Measurements from ENCODE around the gene STAM. TPM values are rescaled to one million over a fixed set of nuclear protein-coding genes. Genes with fewer than 3 reads are reported as not detected.
A peak's percentile ranks its signal among the peaks of the same experiment; 100 is the strongest.

The STAM gene
- 8.9 TPM for polyA plus RNA-seq (2012; ENCODE audit: insufficient read length, low read depth)

DNA sequence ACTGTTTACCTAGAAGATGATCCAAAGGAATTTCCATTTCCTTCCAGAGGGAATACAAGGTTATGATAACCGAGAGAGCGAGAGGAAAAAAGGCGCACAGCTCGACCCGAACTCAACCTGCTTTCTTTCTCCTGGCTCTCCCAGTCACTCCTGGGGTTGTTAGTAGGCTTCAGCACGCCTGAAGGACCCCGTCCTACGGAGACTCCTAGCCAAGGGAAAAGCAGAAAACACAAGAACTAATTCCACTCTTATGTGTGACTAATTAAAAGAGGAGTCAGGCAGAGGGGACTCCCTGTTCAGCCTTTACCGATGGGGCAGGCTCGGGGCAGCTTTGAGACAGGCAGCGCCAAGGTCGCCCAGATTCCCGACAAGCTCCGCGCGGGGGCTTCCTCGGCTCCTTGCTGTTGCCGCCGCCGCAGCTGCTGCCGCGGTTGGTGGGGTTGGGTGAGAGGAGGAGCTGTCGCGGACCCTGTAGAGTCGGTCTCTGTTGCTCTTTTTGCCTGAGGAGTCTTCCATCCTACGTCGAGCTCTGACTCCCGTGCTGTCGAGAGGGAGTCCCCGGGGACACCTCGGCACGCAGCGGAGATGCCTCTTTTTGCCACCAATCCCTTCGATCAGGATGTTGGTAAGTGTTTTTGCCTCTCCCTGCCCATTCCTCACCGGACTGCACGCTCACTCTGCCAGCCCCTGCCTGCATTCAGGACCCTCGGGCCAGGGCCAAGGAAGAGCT, at the start of gene STAM:
Gene STAM, plus strand, starts transcription at position 397 of the 730 bp plus-strand sequence. Its CDS starts 189 bp downstream, at position 586.
- peak; percentile 83; the same call in 1 of the 2 replicates for TF ChIP-seq TAF1 (IDR thresholded peaks at IDR 0.05; ENCODE audit: borderline replicate concordance, insufficient read depth, low read length)
- no peak for TF ChIP-seq SIN3A (IDR thresholded peaks at IDR 0.05; ENCODE audit: borderline replicate concordance, insufficient read depth, low read length)
- TF ChIP-seq, protein P1, sequence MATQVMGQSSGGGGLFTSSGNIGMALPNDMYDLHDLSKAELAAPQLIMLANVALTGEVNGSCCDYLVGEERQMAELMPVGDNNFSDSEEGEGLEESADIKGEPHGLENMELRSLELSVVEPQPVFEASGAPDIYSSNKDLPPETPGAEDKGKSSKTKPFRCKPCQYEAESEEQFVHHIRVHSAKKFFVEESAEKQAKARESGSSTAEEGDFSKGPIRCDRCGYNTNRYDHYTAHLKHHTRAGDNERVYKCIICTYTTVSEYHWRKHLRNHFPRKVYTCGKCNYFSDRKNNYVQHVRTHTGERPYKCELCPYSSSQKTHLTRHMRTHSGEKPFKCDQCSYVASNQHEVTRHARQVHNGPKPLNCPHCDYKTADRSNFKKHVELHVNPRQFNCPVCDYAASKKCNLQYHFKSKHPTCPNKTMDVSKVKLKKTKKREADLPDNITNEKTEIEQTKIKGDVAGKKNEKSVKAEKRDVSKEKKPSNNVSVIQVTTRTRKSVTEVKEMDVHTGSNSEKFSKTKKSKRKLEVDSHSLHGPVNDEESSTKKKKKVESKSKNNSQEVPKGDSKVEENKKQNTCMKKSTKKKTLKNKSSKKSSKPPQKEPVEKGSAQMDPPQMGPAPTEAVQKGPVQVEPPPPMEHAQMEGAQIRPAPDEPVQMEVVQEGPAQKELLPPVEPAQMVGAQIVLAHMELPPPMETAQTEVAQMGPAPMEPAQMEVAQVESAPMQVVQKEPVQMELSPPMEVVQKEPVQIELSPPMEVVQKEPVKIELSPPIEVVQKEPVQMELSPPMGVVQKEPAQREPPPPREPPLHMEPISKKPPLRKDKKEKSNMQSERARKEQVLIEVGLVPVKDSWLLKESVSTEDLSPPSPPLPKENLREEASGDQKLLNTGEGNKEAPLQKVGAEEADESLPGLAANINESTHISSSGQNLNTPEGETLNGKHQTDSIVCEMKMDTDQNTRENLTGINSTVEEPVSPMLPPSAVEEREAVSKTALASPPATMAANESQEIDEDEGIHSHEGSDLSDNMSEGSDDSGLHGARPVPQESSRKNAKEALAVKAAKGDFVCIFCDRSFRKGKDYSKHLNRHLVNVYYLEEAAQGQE (IDR thresholded peaks at IDR 0.05; ENCODE audit: insufficient read depth in 1 of 2, low read depth in 2 of 2, low read length in 2 of 2), result peak in 1 of 2 experiments; percentile 28; a peak in 1 of 4 replicates
- TF ChIP-seq POLR2AphosphoS5 (IDR thresholded peaks at IDR 0.05; ENCODE audit: low read depth, low read length), result peak; percentile 81; the same call in 1 of the 2 replicates
- TF ChIP-seq FOXP2 (optimal IDR thresholded peaks at IDR 0.05; ENCODE audit: borderline replicate concordance, extremely low read depth, extremely low read length, insufficient read depth), result peak; percentile 63

DNA sequence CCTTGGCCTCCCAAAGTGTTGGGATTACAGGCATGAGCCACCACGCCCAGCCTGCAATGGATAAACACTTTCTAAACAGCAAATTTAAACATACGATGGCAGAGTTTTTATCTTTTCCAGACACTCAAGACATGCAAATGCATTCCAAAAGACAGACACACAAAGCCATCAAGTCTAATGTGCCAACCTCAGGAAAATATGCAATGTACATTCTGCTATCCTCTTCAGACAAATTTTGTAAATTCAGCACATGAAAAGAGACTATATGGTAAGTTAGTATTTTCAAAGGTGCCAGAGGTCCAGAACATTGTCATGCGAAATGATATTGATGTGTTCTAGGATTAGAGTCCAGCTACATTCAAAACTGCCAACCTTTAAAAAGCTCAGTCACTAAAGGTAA, 46.6 kb upstream of the STAM start:
- TF ChIP-seq POLR2AphosphoS5 (IDR thresholded peaks at IDR 0.05; ENCODE audit: low read depth, low read length), result no peak
- TF ChIP-seq FOXP2 (optimal IDR thresholded peaks at IDR 0.05; ENCODE audit: borderline replicate concordance, extremely low read depth, extremely low read length, insufficient read depth), result no peak
- TF ChIP-seq SIN3A (IDR thresholded peaks at IDR 0.05; ENCODE audit: borderline replicate concordance, insufficient read depth, low read length), result no peak
- TF ChIP-seq, protein P1 (IDR thresholded peaks at IDR 0.05; ENCODE audit: insufficient read depth in 1 of 2, low read depth in 2 of 2, low read length in 2 of 2), result no peak
- TF ChIP-seq TAF1 (IDR thresholded peaks at IDR 0.05; ENCODE audit: borderline replicate concordance, insufficient read depth, low read length), result no peak

DNA sequence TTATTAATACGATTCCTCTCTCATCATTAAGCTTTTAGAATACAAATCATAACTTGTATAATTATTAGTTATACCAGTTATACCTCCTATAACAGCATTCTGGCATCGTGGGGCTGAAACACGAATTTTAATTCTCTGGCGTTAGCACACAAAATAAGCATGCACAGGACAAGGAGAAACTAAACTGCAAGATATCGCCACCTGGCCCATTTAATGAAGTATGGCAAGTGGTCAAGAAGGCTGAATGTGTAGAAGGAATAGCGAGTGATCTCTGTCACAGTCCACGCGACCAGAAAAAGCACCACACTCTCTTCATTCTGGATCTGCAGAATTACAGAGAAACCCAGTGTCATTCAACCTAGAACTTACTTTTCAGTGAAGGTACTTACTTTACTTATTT, 44.9 kb upstream of the STAM start:
- TF ChIP-seq TAF1 (IDR thresholded peaks at IDR 0.05; ENCODE audit: borderline replicate concordance, insufficient read depth, low read length) (no peak), POLR2AphosphoS5 (IDR thresholded peaks at IDR 0.05; ENCODE audit: low read depth, low read length) (no peak), SIN3A (IDR thresholded peaks at IDR 0.05; ENCODE audit: borderline replicate concordance, insufficient read depth, low read length) (no peak), FOXP2 (optimal IDR thresholded peaks at IDR 0.05; ENCODE audit: borderline replicate concordance, extremely low read depth, extremely low read length, insufficient read depth) (no peak)
- TF ChIP-seq, protein P1 (IDR thresholded peaks at IDR 0.05; ENCODE audit: insufficient read depth in 1 of 2, low read depth in 2 of 2, low read length in 2 of 2), result no peak

DNA sequence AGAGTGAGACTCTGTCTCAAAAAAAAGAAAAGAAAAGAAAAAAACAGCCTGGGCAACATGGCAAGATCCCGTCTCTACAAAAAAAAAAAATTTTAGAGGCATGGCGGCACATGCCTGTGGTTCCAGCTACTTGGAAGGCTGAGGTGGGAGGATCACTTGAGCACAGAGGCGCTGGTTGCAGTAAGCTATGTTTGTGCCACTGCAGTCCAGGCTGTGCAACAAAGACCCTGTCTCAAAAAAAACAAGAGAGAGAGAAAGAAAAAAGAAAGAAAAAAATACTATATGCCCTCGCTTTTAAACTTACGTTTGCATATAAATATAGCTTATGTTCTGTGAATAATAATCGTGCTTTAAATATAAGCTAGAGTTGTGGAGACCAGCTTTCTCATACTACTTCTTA, 38.0 kb upstream of the STAM start:
- TF ChIP-seq FOXP2 (optimal IDR thresholded peaks at IDR 0.05; ENCODE audit: borderline replicate concordance, extremely low read depth, extremely low read length, insufficient read depth) (no peak), POLR2AphosphoS5 (IDR thresholded peaks at IDR 0.05; ENCODE audit: low read depth, low read length) (no peak), TAF1 (IDR thresholded peaks at IDR 0.05; ENCODE audit: borderline replicate concordance, insufficient read depth, low read length) (no peak), SIN3A (IDR thresholded peaks at IDR 0.05; ENCODE audit: borderline replicate concordance, insufficient read depth, low read length) (no peak)
- TF ChIP-seq, protein P1 (IDR thresholded peaks at IDR 0.05; ENCODE audit: insufficient read depth in 1 of 2, low read depth in 2 of 2, low read length in 2 of 2), result no peak

Data from PFSK-1 (cell line).